G401 (cell line): ENCODE measurements around the gene CD27. TPM values are rescaled to one million over a fixed set of nuclear protein-coding genes. Genes with fewer than 3 reads are reported as not detected.
A peak's percentile ranks its signal among the peaks of the same experiment; 100 is the strongest.
"Not testable (repeated sequence)": the region's sequence is repeated elsewhere in the genome, so short reads cannot be mapped to it uniquely, and the experiment has no call there.

Experiments
- DNase-seq: peaks from one replicate; pipeline ENCODE4 v3.0.0-alpha.2; 2015; ENCODE audit warnings: low spot score
- in situ Hi-C: cut with HindIII; loops from 2 replicates; pipeline ENCODE4 v1.10.0; 2016; ENCODE audit warnings: low sequenced_read_pairs, mixed read lengths
- total RNA-seq: library from RNA; depleted of rRNA; stranded (reverse); fragments of >200 nt; shearing (Covaris generic); gene quantifications from 2 replicates; pipeline ENCODE4 v1.2.3, GENCODE V29; 2014

CD27 gene
- total RNA-seq, 1 experiment from 2014 or later = not detected

DNA sequence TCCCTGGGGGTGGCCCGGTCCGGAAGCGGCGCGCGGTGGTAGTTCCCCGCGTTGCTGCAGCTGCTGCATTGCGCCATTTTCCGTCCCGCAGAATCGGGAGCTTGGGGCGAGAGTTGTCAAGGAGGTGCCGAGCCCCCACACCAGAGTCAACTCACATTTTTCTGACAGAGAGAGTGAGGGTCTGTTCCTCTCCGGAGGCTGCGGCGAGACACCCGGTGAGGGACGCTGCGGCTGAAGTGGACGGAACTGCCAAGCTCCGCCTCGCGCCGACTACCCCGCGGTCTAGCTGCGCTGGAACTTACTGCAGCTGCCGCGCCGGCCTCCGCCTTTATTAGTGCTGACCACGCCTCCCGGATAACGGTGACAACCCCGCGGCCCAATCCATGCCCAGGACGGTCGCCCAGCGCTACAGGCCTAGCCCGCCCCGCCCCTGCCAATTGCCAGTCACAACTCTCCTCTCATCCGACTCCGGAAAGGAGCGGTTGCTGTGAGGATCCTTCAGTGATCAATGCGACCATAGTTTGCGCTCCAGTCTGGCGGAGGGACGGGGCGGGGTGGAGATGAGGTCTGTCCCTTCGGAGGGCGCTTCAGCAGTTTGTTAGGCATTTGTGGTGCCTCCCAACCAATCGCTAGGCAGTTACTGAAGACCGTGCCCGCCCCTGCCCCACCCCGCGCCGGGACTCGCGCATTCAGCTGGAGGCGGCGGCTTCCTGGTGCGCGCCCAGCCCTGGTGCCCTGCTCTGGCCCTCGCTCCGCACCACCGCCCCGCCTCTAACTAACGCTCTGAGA lies 25.8 kb downstream of the CD27 start, which contains the start of gene VAMP1:
TSS of gene VAMP1 (minus strand) at position 303 of the 789 bp plus-strand sequence. CDS start at position 157, 146 bp downstream.
- DNase-seq = peak; percentile 96
- in situ Hi-C loops = no loop called here

DNA sequence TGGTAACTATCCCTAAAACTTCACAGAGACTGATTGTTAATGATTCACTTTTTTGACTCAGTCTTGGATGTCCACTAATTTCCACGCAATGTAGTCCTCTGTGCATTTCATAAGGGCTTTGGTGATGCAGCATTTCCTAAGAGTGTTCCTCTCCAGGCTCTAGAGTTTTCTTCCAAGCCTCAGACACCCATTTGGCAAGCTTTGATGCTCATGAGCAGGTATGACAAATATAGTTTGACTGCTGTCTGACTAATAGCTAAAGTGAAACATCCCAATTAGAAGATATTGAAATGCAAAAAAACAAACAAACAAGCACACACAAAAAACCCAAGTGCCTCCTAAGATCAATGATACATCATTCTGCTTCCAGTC lies 27.2 kb downstream of the CD27 start:
- DNase-seq = no peak
- in situ Hi-C loops = no loop called here

DNA sequence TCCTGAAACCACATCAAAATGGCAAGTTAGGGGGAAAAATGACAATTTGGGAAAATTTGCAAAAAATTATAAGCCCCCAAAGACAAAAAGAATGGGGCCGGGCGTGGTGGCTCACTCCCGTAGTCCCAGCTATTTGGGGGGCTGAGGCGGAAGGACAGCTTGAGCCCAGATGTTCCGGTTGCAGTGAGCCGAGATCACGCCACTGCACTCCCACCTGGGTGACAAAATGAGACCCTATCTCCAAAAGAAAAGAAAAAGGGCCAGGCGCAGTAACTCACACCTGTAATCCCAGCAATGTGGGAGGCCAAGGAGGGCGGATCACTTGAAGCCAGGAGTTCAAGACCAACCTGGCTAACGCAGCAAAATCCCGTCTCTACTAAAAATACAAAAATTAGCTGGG lies 27.7 kb downstream of the CD27 start:
- in situ Hi-C loops = no loop called here
- no peak for DNase-seq

DNA sequence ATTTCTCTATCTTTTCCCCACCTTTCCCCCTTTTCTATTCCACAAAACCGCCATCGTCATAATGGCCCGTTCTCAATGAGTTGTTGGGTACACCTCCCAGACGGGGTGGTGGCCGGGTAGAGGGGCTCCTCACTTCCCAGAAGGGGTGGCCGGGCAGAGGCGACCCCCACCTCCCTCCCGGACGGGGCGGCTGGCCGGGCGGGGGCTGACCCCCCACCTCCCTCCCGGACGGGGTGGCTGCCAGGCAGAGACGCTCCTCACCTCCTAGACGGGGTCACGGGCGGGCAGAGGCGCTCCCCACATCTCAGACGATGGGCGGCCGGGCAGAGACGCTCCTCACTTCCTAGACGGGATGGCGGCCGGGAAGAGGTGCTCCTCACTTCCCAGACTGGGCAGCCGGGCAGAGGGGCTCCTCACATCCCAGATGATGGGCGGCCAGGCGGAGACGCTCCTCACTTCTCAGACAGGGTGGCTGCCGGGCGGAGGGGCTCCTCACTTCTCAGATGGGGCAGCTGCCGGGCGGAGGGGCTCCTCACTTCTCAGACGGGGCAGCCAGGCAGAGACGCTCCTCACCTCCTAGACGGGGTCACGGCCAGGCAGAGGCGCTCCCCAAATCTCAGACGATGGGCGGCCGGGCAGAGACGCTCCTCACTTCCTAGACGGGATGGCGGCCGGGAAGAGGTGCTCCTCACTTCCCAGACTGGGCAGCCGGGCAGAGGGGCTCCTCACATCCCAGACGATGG lies 30.6 kb downstream of the CD27 start:
- DNase-seq, in situ Hi-C loops: not testable (repeated sequence)

DNA sequence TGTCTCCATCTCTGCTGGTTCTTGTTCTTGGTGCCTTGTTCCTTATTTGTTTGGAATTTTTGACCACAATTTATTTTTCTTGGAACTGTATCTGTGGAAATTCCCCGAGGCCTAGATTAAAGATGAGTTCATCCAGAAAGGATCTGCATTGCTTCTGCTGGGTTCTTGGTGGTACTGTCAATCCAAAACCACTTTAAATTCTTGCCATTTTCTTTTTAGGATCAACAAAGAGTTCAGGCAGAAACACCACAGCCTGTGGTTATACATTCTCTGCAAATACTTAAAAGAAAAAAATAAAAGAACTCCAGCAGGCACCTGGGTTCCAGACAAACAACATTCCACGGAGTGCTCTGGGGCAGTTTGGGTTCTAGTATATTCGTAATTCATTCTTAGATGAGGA lies 31.7 kb downstream of the CD27 start:
- in situ Hi-C loops = no loop called here

DNA sequence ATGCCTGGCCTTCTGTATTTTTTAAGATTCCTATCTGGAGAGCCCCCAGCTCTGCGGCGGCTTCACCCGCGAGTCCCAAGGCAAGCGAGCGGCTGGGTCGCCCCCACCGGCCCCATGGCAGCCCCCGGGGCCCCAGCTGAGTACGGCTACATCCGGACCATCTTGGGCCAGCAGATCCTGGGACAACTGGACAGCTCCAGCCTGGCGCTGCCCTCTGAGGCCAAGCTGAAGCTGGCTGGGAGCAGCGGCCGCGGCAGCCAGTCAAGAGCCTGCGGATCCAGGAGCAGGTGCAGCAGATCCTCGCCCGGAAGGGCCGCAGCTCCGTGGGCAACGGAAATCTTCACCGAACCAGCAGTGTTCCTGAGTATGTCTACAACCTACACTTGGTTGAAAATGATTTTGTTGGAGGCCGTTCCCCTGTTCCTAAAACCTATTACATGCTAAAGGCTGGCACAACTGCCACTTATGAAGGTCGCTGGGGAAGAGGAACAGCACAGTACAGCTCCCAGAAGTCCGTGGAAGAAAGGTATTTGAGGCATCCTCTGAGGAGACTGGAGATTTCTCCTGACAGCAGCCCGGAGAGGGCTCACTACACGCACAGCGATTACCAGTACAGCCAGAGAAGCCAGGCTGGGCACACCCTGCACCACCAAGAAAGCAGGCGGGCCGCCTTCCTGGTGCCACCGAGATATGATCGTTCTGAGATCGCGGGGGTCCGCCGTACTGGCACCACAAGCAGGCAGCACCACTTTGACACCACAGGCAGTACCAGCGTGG lies 33.0 kb downstream of the CD27 start:
- DNase-seq, in situ Hi-C loops: not testable (repeated sequence)

More for the DNA sequence above, 31.7 kb downstream of the CD27 start:
- no peak for DNase-seq

DNA sequence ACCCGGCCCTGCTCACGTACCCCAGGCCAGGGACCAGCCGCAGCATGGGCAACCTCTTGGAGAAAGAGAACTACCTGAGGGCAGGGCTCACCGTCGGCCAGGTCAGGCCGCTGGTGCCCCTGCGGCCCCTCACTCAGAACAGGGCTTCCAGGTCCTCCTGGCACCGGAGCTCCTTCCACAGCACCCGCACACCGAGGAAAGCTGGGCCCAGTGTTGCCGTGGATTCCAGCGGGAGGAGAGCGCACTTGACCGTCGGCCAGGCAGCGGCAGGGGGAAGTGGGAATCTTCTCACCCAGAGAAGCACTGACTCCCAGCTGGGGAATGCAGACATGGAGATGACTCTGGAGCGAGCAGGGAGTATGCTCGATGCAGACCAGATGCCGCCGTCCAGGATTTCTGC lies 33.7 kb downstream of the CD27 start:
- DNase-seq = no peak
- in situ Hi-C loops = no loop called here

DNA sequence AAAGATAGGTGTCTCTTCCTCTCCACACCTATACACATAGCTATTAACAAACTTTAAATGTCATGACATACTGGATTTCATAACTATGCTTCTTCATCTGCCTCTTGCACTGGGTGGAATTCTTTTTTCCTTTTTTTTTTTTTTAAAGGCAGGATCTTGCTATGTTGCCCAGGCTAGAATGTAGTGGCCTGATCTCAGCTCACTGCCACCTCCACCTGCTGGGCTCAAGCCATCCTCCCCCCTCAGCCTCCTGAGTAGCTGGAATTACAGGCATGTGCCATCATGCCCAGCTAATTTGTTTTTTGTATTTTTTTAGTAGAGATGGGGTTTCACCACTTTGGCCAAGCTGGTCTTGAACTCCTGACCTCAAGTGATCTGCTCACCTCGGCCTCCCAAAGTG lies 43.5 kb downstream of the CD27 start:
- in situ Hi-C loops = no loop called here
- DNase-seq = no peak

DNA sequence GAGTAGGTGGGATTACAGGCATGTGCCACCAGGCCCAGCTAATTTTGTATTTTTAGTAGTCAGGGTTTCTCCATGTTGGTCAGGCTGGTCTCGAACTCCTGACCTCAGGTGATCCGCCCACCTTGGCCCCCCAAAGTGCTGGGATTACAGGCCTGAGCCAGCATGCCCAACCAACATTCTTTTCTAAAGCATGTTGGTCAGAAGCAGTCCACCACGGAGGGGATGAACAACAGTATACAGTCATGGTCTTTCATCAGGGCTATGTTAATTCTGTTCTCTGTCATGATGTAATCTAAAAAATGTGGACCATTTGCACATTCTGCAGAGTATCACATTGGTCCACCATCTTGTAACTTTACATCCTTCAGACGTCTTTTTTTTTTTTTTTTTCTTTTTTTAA lies 44.7 kb downstream of the CD27 start:
- DNase-seq = no peak
- in situ Hi-C loops = no loop called here

DNA sequence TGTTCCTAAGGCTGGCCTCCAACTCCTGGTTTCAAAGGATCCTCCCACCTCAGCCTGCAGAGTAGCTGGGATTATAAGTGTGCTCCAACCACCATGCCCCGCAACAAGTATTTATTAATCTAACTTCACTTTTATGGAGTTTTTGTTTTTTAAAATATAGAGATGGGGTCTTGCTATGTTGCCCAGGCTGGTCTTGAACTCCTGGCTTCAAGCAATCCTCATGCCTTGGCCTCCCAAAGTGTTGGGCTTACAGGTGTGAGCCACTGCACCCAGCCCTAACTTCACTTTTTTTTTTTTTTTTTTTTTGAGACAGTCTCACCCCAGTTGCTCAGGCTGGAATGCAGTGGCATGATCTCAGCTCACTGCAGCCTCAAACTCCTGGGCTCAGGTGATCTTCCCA lies 45.9 kb downstream of the CD27 start:
- DNase-seq, in situ Hi-C loops: not testable (repeated sequence)

DNA sequence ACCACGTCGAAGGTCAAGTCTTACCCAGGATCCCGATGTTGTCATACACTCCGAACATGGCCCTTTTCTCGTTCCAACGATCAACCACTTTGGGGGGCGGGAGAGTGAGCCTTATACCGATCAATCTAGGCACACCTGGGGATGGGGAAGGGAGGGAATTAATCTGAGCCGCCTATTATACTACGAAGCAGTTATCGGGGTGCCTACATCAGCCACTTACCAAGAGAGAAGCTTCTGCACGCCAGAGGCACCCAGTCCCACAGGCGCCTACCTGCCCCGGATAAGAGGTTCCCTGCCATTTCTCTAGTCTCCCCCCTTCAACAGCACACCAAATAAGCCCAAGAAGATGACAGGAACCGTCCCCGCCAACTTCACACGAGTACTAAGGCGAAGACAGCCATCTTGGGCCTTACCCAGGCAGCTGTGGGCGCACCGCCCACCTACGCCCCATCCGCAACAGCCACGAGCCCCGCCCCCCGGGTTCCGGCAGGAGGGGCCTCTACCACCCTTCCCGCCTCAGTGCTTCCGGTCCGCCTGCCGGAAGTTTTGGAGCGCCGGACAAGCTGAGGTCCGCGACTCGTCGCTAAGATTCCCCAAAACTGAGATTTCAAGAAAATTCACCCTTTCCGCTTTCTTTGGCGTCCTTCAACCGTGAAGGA lies 48.2 kb downstream of the CD27 start, which contains the start of gene MRPL51:
TSS of gene MRPL51 (minus strand) at position 425 of the 659 bp plus-strand sequence. CDS start at position 299, 126 bp downstream.
- in situ Hi-C loops = no loop called here
- peak; percentile 95 for DNase-seq

DNA sequence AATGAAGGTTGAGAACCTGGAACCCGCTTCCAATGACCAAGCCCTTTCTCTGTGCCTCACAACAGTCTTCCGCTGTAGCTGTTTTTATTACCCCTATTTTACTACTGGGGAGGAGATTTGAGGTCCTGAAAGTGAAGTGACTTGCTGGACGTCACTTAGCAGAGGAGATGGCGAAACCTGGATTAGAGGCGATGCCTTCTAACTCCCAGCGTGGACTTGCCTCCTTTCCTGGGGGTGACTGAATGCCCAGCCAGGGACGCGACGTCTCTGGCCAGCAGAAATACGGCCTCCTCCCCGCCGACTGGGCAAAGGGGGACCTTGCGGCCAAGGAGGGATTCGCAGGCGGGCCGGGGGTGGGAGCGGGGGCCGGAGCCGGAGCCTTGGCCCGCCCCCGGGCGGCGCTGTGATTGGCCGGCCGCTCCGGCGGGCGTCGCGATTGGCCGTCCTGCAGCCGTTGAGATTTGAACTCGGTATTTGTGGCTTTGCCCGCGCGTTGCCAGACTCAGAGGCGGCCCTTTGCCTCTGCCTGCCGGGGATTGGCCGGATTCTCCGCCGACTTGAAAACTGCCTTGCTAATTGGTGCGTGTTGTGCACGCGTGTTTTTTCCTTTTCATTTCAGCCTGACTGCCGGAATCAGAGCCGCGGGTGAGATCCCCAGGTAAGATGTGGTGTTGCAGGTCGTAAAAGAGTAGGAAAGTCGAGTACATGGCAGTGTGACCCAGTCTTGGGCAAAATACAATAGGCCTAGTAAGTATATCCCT lies 48.9 kb downstream of the CD27 start, which contains the start of gene NCAPD2:
TSS of gene NCAPD2 (plus strand) at position 606 of the 761 bp plus-strand sequence. CDS start 997 bp downstream, outside the sequence.
- DNase-seq = peak; percentile 98
- in situ Hi-C loops = no loop called here

DNA sequence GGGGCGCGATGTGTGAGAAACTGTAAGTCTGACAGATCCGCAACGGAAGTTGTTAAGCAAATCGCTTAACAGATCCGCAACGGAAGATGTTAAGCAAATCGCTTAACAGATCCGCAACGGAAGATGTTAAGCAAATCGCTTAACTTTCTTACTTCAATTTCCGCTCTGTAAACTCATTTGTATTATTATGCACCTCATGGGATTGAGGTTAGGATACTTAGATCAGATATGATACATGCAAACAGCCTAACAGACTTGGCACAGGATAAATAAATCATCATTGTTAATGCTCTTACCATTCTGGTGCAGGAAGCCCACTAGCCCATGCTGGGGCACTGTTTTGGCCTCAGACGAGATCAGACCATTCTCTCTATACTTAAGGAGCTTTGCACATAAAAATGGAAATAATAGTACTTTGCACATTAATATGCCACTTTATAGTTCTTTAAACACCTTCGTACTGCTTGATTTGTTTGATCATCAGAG lies 49.5 kb downstream of the CD27 start:
- in situ Hi-C loops = no loop called here
- no peak for DNase-seq

DNA sequence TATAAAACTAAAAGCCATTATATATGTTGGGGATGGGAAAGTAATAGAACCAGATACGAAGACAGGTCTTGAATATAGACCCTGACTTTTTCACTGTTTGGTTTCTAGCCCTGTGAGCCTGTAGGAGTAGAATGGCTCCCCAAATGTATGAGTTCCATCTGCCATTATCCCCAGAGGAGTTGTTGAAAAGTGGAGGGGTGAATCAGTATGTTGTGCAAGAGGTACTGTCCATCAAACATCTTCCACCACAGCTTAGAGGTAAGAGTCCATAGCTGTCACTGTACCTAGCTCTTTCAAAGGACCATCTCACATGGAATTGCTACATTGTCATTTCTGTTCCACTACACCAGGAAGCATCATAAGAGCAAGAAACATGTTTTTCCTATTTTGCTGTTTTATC lies 50.2 kb downstream of the CD27 start:
- no peak for DNase-seq
- in situ Hi-C loops = no loop called here

DNA sequence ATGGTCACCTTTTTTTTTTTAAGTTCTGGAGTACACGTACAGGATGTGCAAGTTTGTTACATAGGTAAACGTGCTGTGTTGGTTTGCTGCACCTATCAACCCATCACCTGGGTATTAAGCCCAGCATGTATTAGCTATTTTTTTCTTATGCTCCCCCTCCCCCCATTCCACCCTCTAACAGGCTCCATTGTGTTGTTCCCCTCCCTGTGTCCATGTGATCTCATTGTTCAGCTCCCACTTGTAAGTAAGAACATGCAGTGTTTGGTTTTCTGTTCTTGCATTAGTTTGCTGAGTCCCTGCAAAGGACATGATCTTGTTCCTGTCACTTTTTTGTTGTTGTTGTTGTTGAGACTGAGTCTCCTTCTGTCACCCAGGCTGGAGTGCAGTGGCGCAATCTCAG lies 52.5 kb downstream of the CD27 start:
- DNase-seq, in situ Hi-C loops: not testable (repeated sequence)

DNA sequence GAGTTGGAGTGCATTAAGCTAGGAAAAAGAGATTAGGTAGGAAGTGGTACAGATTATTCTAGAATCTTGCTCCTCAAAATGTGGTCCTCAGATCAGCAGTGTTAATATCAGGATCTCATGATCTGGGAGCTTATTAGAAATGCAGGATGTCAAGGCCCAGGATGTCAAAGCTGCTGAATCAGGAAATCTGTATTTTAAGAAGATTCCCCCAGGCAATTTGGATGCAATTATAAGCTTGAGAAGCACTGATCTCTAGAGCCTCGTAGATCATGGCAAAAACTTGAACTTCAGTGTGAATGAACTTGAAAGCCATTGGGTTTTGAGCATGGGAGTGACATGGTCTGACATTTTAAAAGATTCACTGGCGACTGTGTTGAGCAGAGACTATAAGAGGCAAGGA lies 55.7 kb downstream of the CD27 start:
- DNase-seq = no peak
- in situ Hi-C loops = no loop called here
